Measurements from ENCODE around the gene GTF2IRD1.
"Not testable (repeated sequence)": the region's sequence is repeated elsewhere in the genome, so short reads cannot be mapped to it uniquely, and the experiment has no call there.

GTF2IRD1 gene

GRCh38 chr7:74561898-74562613 lies 108.3 kb downstream of the GTF2IRD1 start:
- no peak for DNase-seq (ENCODE audit: low spot score)

GRCh38 chr7:74563639-74564038 lies 109.9 kb downstream of the GTF2IRD1 start:
- not testable (repeated sequence) for DNase-seq (ENCODE audit: low spot score)

- no peak for DNase-seq (ENCODE audit: low spot score)
These were observed 113.6 kb downstream of the GTF2IRD1 start for GRCh38 chr7:74567318-74567668.

GRCh38 chr7:74568658-74569057 lies 115.0 kb downstream of the GTF2IRD1 start:
- no peak for DNase-seq (ENCODE audit: low spot score)

- no peak for DNase-seq (ENCODE audit: low spot score)
These were observed 115.9 kb downstream of the GTF2IRD1 start for GRCh38 chr7:74569501-74570075.

- DNase-seq (ENCODE audit: low spot score), result no peak
These were observed 116.9 kb downstream of the GTF2IRD1 start for GRCh38 chr7:74570533-74571156.

GRCh38 chr7:74572301-74572979 lies 118.7 kb downstream of the GTF2IRD1 start:
- no peak for DNase-seq (ENCODE audit: low spot score)

GRCh38 chr7:74573512-74573911 lies 119.8 kb downstream of the GTF2IRD1 start:
- no peak for DNase-seq (ENCODE audit: low spot score)

- DNase-seq (ENCODE audit: low spot score), result no peak
These were observed 121.5 kb downstream of the GTF2IRD1 start for GRCh38 chr7:74575083-74575784.

- no peak for DNase-seq (ENCODE audit: low spot score)
These were observed 122.1 kb downstream of the GTF2IRD1 start for GRCh38 chr7:74575811-74576210.

- no peak for DNase-seq (ENCODE audit: low spot score)
These were observed 126.3 kb downstream of the GTF2IRD1 start for GRCh38 chr7:74579800-74580685.

- DNase-seq (ENCODE audit: low spot score), result no peak
These were observed 128.3 kb downstream of the GTF2IRD1 start for GRCh38 chr7:74581916-74582440.

- no peak for DNase-seq (ENCODE audit: low spot score)
These were observed 128.8 kb downstream of the GTF2IRD1 start for GRCh38 chr7:74582447-74583039.

- no peak for DNase-seq (ENCODE audit: low spot score)
These were observed 129.9 kb downstream of the GTF2IRD1 start for GRCh38 chr7:74583630-74584029.

GRCh38 chr7:74584160-74584954 lies 130.7 kb downstream of the GTF2IRD1 start:
- DNase-seq (ENCODE audit: low spot score), result peak; percentile 15

- DNase-seq (ENCODE audit: low spot score), result no peak
These were observed 132.1 kb downstream of the GTF2IRD1 start for GRCh38 chr7:74585844-74586243.

- DNase-seq (ENCODE audit: low spot score), result no peak
These were observed 132.8 kb downstream of the GTF2IRD1 start for GRCh38 chr7:74586258-74587175.

GRCh38 chr7:74587435-74588126 lies 133.9 kb downstream of the GTF2IRD1 start:
- peak; percentile 87 for DNase-seq (ENCODE audit: low spot score)

All from kidney capillary endothelial cell (primary cell).